AG04449 (cell line): ENCODE data around the gene FRMD5.

ENCODE experiments used
- CTCF ChIA-PET: fragments of 350-600 bp; formaldehyde crosslinking; extraction: SDS; loops from one replicate; lab custom pipeline; 2021; ENCODE audit warnings: antibody characterized with exemption; lab: Yijun Ruan, JAX
- POLR2A ChIA-PET: fragments of 400-600, 350-600 bp; formaldehyde crosslinking; extraction: SDS; loops from one replicate; lab custom pipeline; 2020; ENCODE audit warnings: antibody characterized with exemption, inconsistent platforms; lab: Yijun Ruan, JAX
- DNase-seq: peaks from one replicate; pipeline ENCODE4 v3.0.0-alpha.2; 2010; ENCODE audit warnings: low read depth, low spot score
- H3K4me3 ChIP-seq: 2 replicates; pipeline ENCODE4 v1.5.1; 2011; ENCODE audit warnings: low read depth, mild to moderate bottlenecking, control low read depth, low read length
- CTCF ChIP-seq: IDR thresholded peaks from one replicate; pipeline ENCODE4 v1.5.1; 2011; ENCODE audit warnings: mild to moderate bottlenecking, moderate library complexity, low read length, control low read depth, inconsistent platforms; ENCODE audit not compliant: insufficient read depth; ENCODE audit errors: missing control alignments

FRMD5 gene

GRCh38 chr15:43974852-43975251 lies 220.2 kb downstream of the FRMD5 start:
- TF ChIP-seq CTCF, result no peak
- CTCF ChIA-PET, result no interaction called here
- no peak for DNase-seq
- H3K4me3 ChIP-seq, result no peak overlapping the region
- POLR2A ChIA-PET, result no interaction called here

DNA sequence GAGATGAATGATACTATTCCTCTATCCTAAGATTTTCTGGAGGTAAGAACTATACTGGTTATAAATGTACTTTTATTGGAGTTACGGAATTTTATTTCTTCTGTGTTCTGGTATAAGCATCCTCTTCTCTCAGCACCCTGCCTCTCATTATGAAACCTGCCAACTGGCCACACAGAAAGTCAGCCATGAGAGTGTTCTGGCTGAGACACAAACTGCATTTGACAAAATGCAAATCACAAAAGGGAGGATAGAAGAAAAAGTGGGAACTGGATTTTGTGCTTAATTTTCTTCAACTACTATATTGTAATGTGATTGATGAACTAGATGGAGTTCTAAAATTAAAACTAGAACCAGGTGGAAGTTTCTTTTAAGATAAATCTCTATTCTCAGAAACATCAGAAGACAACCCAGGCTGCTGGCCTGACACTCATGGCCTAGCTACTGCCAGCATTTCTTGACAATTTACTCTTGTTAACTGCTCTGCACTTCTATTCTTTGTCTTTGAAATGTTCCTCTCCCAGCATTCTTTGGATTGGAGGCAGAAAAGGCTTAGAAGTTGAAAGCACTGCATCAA lies 225.2 kb downstream of the FRMD5 start:
- no peak for TF ChIP-seq CTCF
- CTCF ChIA-PET, result no interaction called here

GRCh38 chr15:43968551-43968950 lies 226.5 kb downstream of the FRMD5 start:
- CTCF ChIA-PET, result interaction anchor here (0.5 to 0.6 kb wide), 2 partner anchors 135 to 748 kb away, joined by 3 read pairs; no protein-coding TSS in a partner anchor

More for the DNA sequence above, 225.2 kb downstream of the FRMD5 start:
- POLR2A ChIA-PET, result no interaction called here
- no peak for DNase-seq
- H3K4me3 ChIP-seq, result no peak overlapping the region

DNA sequence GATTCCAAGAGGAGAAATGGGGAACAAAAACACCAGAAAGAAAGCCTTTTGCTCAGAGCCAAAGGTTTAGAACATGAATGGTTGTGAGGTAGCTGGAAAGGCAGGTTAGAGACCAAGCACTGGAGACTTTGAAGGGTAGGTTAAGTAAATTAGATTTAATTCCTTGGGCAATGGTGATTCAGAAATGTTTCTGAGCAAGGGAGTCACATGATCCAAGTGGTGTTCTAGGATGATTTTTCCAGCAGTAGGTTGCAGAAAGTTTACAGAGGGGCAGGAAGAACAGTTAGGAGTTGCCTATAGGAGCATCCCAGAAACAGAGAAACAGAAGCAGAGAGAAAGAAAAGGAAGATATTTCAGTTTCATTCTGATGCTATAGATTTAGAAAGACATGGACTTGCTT lies 228.4 kb downstream of the FRMD5 start:
- TF ChIP-seq CTCF, result no peak
- ChIA-PET CTCF (no interaction called here), POLR2A (no interaction called here)
- DNase-seq, result no peak
- no peak overlapping the region for H3K4me3 ChIP-seq

More at GRCh38 chr15:43968551-43968950, 226.5 kb downstream of the FRMD5 start:
- POLR2A ChIA-PET, result interaction anchor here (0.6 kb wide), 1 partner anchor 10 kb away, joined by 3 read pairs; no protein-coding TSS in a partner anchor
- DNase-seq, result no peak
- no peak overlapping the region for H3K4me3 ChIP-seq
- no peak for TF ChIP-seq CTCF

- peak; percentile 12 for DNase-seq
- ChIA-PET CTCF (interaction anchor here (1.2 to 1.8 kb wide), 2 partner anchors 12 to 108 kb away, joined by 3 to 6 read pairs; no protein-coding TSS in a partner anchor), POLR2A (interaction anchor here (0.6 to 1.4 kb wide), 2 partner anchors 9 to 46 kb away, joined by 3 to 7 read pairs; no protein-coding TSS in a partner anchor)
- H3K4me3 ChIP-seq, result no peak overlapping the region
- TF ChIP-seq CTCF, result no peak
Measured at GRCh38 chr15:43958861-43959330, 236.2 kb downstream of the FRMD5 start.

- TF ChIP-seq CTCF, result no peak
- ChIA-PET CTCF (no interaction called here), POLR2A (no interaction called here)
- H3K4me3 ChIP-seq, result no peak overlapping the region
- DNase-seq, result no peak
Measured at GRCh38 chr15:43957724-43958123, 237.3 kb downstream of the FRMD5 start.
